NOMO-1 (cell line): Measurements from ENCODE around the gene HSPA12B.

Experiments used
- DNase-seq, 2 experiments: peaks; one replicate each; lab custom pipeline; 2025; ENCODE audit not compliant: unreplicated experiment in 2 of 2; lab: John Stamatoyannopoulos, UW

HSPA12B gene

DNA sequence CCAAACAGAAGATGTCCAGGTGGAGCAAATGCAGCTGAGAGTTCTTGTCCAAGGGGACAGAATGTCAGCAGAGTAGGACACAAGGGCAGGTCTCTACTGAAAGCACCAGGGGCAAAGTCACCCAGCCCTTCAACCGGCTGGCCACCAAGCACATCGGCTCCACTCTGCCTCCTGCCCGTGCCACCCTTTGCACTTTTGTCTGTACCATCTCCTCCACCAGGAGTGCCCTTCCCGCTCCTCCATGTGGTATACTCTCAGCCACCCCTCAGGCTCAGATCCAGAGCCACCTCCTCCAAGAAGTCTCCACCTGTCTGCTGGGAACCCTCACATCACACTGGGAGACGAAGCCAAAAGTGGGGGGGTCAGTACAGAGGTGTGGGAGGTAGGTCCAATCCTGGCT lies 4.1 kb upstream of the HSPA12B start:
- DNase-seq = no peak

DNA sequence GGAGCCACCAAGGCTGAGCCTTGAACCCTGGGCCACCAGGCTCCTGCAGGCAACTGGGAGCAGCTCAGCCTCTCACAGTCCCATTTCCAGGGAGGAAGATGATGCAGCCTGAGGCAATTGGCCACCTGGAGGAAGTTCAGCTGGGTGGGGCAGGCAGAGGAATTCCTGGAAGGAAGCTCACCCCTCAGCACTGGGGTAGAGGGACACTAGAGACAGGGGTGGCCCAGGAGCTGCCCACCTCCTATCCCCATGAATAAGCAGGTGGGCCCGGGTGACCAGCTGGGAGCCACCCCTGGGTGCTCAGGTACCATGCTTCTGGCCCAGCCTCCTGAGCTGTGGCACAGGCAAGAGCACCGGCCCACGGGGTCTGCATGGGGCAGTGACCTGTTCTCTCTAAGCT lies 3.6 kb upstream of the HSPA12B start:
- DNase-seq = no peak

DNA sequence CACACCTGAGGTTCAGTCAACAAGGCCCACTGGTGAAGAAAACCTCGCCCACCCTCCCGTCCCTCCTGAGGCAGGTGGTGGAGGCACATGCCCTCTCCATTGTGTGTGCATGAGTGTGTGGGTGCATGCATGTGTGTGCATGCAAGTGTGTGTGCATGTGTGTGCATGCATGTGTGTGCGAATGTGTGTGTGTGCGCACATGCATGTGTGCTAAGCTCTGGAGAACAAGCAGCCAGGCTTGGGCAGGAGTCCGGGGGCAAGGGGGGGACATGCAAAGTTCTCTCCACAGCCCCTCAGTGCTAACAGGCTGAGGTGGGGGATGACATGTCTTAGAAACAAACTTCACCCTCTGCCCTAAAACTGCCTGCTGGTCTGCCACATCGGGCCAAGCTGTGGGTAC lies 3.1 kb upstream of the HSPA12B start:
- no peak for DNase-seq

- no peak for DNase-seq
Observed at GRCh38 chr20:3729811-3730540, 2.5 kb upstream of the HSPA12B start.

- DNase-seq = no peak
Observed at GRCh38 chr20:3730803-3731672, 1.4 kb upstream of the HSPA12B start.

DNA sequence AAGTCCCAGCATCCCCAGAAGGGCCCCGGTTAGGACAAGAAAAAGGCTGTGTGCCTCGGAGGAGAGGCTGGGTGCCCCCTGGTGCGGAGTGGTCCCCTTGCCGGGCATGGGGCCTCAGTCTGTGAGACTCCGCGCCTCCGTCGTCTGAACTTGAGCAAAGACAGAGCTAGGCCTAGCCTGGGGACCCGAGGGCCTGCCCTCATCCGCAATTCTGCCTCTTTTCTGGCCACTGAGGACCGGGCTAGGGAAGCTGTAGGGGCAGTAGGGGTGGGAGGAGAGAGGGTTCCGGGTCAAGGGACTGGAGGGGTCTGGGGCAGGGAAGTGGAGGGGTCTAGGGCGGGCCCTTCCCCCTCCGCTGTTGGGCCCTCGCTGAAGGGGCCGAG lies 550 bp upstream of the HSPA12B start:
- DNase-seq = no peak

DNA sequence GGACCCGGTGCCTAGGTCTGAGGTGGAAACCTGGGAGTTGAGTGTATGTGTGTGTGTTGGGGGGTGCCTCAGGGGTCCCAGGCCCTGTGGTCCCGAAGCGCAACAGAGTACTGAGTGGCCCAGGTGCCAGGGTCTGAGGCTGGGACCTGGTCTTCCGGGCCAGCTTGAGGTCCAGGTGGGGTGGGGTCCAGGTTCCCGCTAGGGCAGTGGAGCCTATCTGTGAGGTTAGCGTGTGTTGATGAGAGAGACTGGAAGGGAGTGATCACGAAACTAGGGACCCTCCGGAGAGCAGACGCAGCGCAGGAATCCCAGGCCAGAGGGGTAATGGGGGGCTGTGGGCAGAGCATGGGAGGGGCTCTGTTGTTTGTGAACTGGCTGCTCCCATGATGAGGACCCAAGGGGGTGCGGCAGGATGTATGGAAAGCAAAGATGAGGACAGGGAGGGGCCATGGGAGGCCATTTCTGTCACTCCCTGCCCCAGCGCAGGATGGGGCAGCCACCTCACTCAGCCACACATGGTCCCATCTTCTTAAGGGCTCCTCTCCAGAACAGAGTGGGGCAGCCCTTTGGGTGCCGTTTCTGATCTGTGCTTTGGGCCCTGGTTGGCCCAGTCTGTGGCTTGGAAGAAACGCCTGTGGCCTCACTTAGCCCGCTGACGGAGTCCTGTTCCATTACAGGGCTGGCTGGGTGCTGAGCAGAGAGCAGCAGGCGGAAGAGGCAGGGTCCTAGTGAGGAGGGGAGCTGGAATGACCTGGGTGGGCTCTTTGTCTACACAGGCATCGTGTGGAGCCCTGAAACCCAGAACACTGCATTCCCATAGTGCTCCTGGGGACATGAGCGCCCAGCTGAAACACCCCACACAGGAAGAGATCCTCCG lies 872 bp downstream of the HSPA12B start:
- DNase-seq = no peak

GRCh38 chr20:3734111-3734843 lies 1.8 kb downstream of the HSPA12B start:
- DNase-seq = no peak

- no peak for DNase-seq
Observed at GRCh38 chr20:3735768-3736167, 3.3 kb downstream of the HSPA12B start.

DNA sequence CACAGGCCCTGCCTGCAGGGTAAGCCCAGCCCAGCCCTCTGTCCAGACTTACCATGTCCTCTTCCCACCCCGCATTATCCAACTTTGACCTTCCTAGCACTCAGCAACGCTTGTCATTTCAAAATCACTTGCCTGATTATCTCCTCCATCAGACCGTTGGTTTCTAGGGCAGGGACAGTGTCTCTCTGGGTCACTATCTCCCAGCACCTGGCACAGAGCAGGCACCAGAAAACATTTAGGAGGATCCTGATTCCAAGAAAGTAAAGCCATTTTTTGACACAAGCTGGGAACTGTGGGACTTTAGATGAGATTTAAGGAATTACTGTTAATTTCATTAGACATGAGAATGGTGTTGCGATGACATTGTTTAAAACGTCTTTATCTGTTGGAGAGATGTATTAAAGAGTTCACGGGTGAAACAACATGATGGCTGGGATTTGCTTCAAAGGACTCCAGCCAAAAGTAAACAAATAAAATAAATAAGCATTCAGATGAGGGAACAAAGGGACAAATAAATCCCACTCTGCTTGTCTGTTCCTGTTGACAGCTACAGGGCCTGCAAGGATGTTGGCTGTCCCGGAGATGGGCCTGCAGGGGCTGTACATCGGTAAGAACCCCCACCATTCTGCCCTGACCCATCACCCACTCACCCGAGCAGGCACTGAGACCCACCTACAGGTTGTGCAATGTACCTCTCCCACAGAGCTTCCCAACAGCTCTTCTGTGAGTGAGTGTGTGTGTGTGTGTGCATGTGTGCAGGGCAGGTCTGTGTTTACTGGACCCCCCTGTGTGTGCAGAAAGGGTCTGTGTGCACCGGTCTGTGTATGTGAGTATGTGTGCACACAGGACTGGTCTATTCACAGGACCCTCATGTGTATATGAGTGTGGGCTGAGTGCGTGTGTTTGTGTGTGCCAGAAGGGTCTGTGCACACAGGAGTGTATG lies 5.9 kb downstream of the HSPA12B start:
- DNase-seq = no peak

DNA sequence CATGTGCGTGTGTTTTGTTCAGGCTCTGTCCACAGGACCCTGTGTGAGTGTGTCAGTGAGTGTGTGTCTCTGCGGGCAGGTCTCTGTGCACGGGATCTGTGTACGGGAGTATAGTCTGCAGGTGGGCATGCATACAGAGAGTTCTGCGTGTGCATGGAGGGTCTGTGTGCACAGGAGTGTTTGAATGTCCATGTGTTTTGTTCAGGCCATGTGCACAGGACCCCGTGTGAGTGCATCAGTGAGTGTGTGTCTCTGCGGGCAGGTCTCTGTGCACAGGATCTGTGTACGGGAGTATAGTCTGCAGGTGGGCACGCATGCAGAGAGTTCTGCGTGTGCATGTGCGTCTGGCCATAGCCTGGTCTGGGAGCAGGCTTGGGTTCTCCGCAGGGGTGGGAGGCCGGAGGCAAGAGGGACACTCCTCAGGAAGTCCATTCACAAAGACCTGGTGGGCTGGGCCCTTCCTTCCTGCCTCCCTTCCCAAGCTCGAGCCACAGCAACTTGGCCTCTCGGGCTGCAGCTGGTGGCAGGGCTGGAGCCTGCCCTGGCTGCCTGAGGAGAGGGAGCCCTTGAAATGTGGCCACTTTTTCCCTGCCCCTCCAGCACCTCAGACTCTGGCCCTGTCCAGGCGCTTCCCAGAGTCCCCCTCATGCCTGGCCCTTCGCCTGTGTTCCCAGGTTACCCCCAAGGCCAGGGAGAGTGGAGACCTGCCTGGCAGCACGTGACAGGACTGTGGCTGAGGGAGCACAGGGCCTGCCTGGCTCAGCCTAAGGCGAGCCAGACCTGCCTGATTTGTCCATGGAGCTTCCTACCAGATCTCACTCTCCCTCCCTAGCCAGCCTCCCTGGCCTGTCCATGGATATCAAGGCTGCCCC lies 6.8 kb downstream of the HSPA12B start:
- no peak for DNase-seq

GRCh38 chr20:3739926-3740451 lies 7.5 kb downstream of the HSPA12B start:
- DNase-seq = no peak

DNA sequence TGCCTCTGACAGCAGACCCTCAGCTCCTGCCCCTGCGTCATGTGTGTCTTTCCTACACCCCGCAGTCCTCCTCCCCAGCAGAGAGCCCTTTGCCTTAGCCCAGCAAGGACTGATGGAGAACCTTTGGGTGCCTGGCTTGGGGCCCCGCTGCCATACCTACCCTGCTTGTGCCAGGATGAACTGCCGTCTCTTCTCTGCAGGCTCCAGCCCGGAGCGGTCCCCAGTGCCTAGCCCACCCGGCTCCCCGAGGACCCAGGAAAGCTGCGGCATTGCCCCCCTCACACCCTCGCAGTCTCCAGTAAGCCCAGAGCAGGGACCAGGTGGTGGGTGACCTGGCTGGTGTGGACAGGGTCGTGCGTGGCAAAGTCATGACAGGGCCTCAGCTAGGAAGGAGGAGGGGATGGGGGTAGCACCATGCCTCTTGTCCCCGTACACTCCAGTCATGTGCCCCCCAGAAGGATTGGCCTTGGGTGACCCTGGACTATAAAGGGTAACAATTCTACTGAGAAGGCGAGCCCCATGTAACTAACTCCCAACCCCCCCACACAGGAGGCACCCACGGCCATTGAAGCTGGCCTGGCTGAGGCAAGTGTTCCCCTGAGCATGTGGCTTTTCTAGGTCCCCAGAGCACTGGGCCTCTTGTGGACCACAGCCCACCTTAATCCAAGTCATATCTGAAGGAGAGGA lies 8.3 kb downstream of the HSPA12B start:
- DNase-seq = no peak

DNA sequence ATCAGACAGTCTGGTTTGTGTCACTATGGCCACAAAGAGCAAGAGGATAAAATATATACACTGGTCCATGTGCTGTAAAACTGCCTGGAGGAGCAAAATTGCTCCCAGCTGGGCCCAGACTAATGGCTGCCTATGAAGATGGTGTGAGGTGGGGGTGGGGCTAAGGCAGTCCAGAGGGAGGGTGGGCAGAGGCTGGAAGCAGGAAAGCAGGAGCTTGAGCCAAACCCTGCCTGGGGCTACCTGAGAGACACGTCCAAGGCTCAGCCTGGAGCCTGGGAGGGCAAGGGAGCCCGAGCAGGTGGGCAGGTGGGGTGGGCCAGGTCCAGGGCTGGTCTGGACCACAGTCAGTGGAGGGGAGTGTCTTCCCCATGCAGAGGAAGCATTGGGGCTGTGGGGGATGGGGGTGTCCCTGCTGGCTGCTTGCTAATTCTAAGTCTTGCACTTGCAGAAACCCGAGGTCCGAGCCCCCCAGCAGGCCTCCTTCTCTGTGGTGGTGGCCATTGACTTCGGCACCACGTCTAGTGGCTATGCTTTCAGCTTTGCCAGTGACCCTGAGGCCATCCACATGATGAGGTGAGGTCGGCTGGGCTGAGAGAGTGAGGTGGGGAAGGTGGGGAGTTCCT lies 9.5 kb downstream of the HSPA12B start:
- DNase-seq = no peak

DNA sequence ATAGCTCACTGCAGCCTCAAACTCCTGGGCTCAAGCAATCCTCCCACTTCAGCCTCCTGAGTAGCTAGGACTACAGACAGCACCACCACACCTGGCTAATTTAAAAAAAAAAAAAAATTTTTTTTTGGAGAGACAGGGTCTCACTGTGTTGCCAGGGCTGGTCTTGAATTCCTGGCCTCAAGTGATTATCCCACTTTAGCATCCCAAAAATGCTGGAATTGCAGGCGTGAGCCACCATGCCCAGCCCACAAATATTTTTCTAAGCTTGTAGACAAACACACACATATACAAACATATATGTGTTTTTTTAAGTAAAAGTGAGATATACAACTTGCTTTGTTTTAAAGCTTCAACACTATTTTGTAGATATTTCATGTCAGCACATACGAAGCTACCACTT lies 10.8 kb downstream of the HSPA12B start:
- DNase-seq = no peak

GRCh38 chr20:3744037-3744436 lies 11.6 kb downstream of the HSPA12B start:
- DNase-seq = no peak
